Midbrain (tissue), 1 donor: Measurements from ENCODE around the gene DMD.

Experiments used
- DNase-seq: peaks from one replicate; lab custom pipeline; 2025; lab: John Stamatoyannopoulos, UW

Gene DMD

GRCh38 chrX:31178769-31179125 is 2032.6 kb downstream of the DMD start:
- DNase-seq, result no peak

GRCh38 chrX:31178064-31178768 is 2033.1 kb downstream of the DMD start:
- no peak for DNase-seq

- no peak for DNase-seq
Observed at GRCh38 chrX:31170792-31171191, 2040.6 kb downstream of the DMD start.

- no peak for DNase-seq
Observed at GRCh38 chrX:31168551-31168950, 2042.8 kb downstream of the DMD start.

GRCh38 chrX:31166832-31167231 is 2044.5 kb downstream of the DMD start:
- DNase-seq, result no peak

GRCh38 chrX:31166416-31166815 is 2044.9 kb downstream of the DMD start:
- DNase-seq, result no peak

GRCh38 chrX:31165241-31166035 is 2045.9 kb downstream of the DMD start:
- no peak for DNase-seq

GRCh38 chrX:31154946-31155345 is 2056.4 kb downstream of the DMD start:
- DNase-seq, result no peak

GRCh38 chrX:31153475-31154047 is 2057.8 kb downstream of the DMD start:
- no peak for DNase-seq

GRCh38 chrX:31147175-31147574 is 2064.2 kb downstream of the DMD start:
- no peak for DNase-seq

GRCh38 chrX:31139961-31140360 is 2071.4 kb downstream of the DMD start:
- no peak for DNase-seq

- no peak for DNase-seq
Observed at GRCh38 chrX:31138124-31138523, 2073.2 kb downstream of the DMD start.

- DNase-seq, result no peak
Observed at GRCh38 chrX:31136144-31136611, 2075.2 kb downstream of the DMD start.

GRCh38 chrX:31132821-31133241 is 2078.5 kb downstream of the DMD start:
- no peak for DNase-seq

GRCh38 chrX:31130457-31131220 is 2080.7 kb downstream of the DMD start:
- no peak for DNase-seq

GRCh38 chrX:31128855-31129254 is 2082.5 kb downstream of the DMD start:
- no peak for DNase-seq

GRCh38 chrX:31127716-31128115 is 2083.6 kb downstream of the DMD start:
- DNase-seq, result no peak

GRCh38 chrX:31126205-31126604 is 2085.1 kb downstream of the DMD start:
- no peak for DNase-seq

- no peak for DNase-seq
Observed at GRCh38 chrX:31124536-31124935, 2086.8 kb downstream of the DMD start.

- DNase-seq, result no peak
Observed at GRCh38 chrX:31123335-31123734, 2088.0 kb downstream of the DMD start.

- DNase-seq, result no peak
Observed at GRCh38 chrX:31117266-31117665, 2094.1 kb downstream of the DMD start.

GRCh38 chrX:31115398-31115797 is 2096.0 kb downstream of the DMD start:
- DNase-seq, result no peak
